Common myeloid progenitor, CD34-positive (primary cell): Measurements from ENCODE around the gene FGF12.

Experiments used
- CTCF ChIA-PET: fragments of 350-600 bp; sonication (Branson Sonifier 250); formaldehyde crosslinking; loops from one replicate; lab custom pipeline; 2021; ENCODE audit warnings: antibody characterized with exemption; lab: Charles Lee
- POLR2A ChIA-PET: fragments of 350-600 bp; sonication (Branson Sonifier 250); formaldehyde crosslinking; loops from one replicate; lab custom pipeline; 2021; ENCODE audit warnings: antibody characterized with exemption; lab: Charles Lee
- DNase-seq, 3 donors: peaks; one replicate each; pipeline versions ENCODE4 v3.0.0 to v3.0.0-alpha.2; 2013
- H3K27ac ChIP-seq, 2 experiments: 1 replicate in 1 of 2; 2 replicates in 1 of 2; pipeline ENCODE4 v1.7.0; 2013; ENCODE audit warnings: inconsistent platforms in 2 of 2, low read length in 2 of 2, mild to moderate bottlenecking in 2 of 2, low read depth in 1 of 2, moderate library complexity in 1 of 2; ENCODE audit not compliant: severe bottlenecking in 2 of 2, insufficient read depth in 1 of 2, poor library complexity in 1 of 2
- H3K27me3 ChIP-seq, 5 experiments: replicated peaks in 2 of 5; 1 replicate in 3 of 5; 2 replicates in 2 of 5; pipeline versions ENCODE4 v1.6.1 to v1.7.0; 2013; ENCODE audit warnings: low read length in 4 of 5, mild to moderate bottlenecking in 2 of 5, moderate library complexity in 2 of 5, inconsistent platforms in 1 of 5; ENCODE audit not compliant: insufficient read depth in 5 of 5, control insufficient read depth in 4 of 5
- H3K36me3 ChIP-seq, 4 experiments: 1 replicate in 2 of 4; 2 replicates in 2 of 4; pipeline versions ENCODE4 v1.6.1 to v1.7.0; 2013; ENCODE audit warnings: low read length in 3 of 4, control low read depth in 1 of 4, mild to moderate bottlenecking in 1 of 4; ENCODE audit not compliant: control insufficient read depth in 4 of 4, insufficient read depth in 4 of 4
- H3K4me1 ChIP-seq, 4 experiments: 1 replicate in 3 of 4; 2 replicates in 1 of 4; pipeline versions ENCODE4 v1.6.1 to v1.7.1; 2013; ENCODE audit warnings: low read length in 3 of 4, mild to moderate bottlenecking in 3 of 4, control low read depth in 1 of 4, inconsistent platforms in 1 of 4, moderate library complexity in 1 of 4; ENCODE audit not compliant: control insufficient read depth in 4 of 4, insufficient read depth in 4 of 4; ENCODE audit errors: control extremely low read depth in 1 of 4
- H3K4me3 ChIP-seq, 7 experiments: 1 replicate in 4 of 7; 2 replicates in 3 of 7; pipeline versions ENCODE4 v1.5.1 to v1.7.0; 2013; ENCODE audit warnings: mild to moderate bottlenecking in 7 of 7, low read length in 6 of 7, moderate library complexity in 6 of 7, inconsistent platforms in 2 of 7, low read depth in 2 of 7, control low read depth in 1 of 7; ENCODE audit not compliant: insufficient read depth in 4 of 7, control insufficient read depth in 1 of 7; ENCODE audit errors: extremely low read depth in 1 of 7
- H3K9me3 ChIP-seq, 5 experiments: 1 replicate in 4 of 5; 2 replicates in 1 of 5; pipeline versions ENCODE4 v1.6.1 to v1.7.1; 2013; ENCODE audit warnings: low read length in 4 of 5, mild to moderate bottlenecking in 2 of 5, inconsistent platforms in 1 of 5, low read depth in 1 of 5, moderate library complexity in 1 of 5; ENCODE audit not compliant: control insufficient read depth in 4 of 5, insufficient read depth in 2 of 5; ENCODE audit errors: control extremely low read depth in 1 of 5
- WGBS: methylation state at CpG from one replicate; pipeline ENCODE4 v1.1.5; 2013; ENCODE audit not compliant: insufficient coverage; 5-methylcytosine and 5-hydroxymethylcytosine counted together

FGF12 gene

GRCh38 chr3:192445770-192446644, 281.3 kb downstream of the FGF12 start:
- ChIA-PET POLR2A (no interaction called here), CTCF (interaction anchor here (1.4 to 4.6 kb wide), 5 partner anchors 12 to 316 kb away, joined by 3 to 37 read pairs (median 33); no protein-coding TSS in a partner anchor)
- DNase-seq = no peak
- H3K9me3 ChIP-seq = no peaks in the 10 kb centered on the region
- peaks cover 0 to 54% (median 23%) of the 10 kb centered on the region in 5 experiments for H3K27me3 ChIP-seq
- no peak overlapping the region for H3K4me3 ChIP-seq
- H3K4me1 ChIP-seq = no peaks in the 10 kb centered on the region
- WGBS = 71% methylated on average over 10 of the region's 10 CpGs
- no peaks in the 10 kb centered on the region for H3K36me3 ChIP-seq
- no peak overlapping the region for H3K27ac ChIP-seq

DNA sequence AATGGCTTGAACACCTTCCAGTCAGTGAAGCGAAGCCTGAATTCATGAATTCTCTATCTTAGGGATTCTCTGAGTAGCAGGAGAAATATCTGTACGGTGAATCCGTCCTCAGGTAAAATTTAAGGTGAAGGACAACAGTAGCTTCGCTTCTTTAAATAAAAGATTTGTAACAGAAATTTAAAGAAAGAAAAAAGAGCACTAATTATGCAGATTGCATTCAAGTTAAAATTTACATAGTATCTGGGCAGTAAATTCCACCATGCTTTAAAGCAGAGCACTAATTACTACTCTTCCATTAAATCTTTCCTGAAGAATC, 282.6 kb downstream of the FGF12 start:
- H3K36me3 ChIP-seq = no peaks in the 10 kb centered on the region
- no peak for DNase-seq
- no peaks in the 10 kb centered on the region for H3K4me1 ChIP-seq
- WGBS = 0% methylated on average over 1 of the region's 4 CpGs
- CTCF ChIA-PET = interaction anchor here (0.7 to 4.6 kb wide), 20 partner anchors 10 to 320 kb away, joined by 3 to 37 read pairs (median 5); no protein-coding TSS in a partner anchor
- POLR2A ChIA-PET = no interaction called here
- H3K9me3 ChIP-seq = no peaks in the 10 kb centered on the region
- no peak overlapping the region for H3K27ac ChIP-seq
- no peak overlapping the region for H3K4me3 ChIP-seq
- peaks cover 0 to 53% (median 23%) of the 10 kb centered on the region in 5 experiments for H3K27me3 ChIP-seq

GRCh38 chr3:192444096-192444790, 283.1 kb downstream of the FGF12 start:
- 27% methylated on average over 8 of the region's 12 CpGs for WGBS
- Histone ChIP-seq H3K27me3 (peaks cover 0 to 50% (median 23%) of the 10 kb centered on the region in 5 experiments), H3K4me1 (no peaks in the 10 kb centered on the region), H3K4me3 (no peak overlapping the region), H3K27ac (no peak overlapping the region), H3K36me3 (no peaks in the 10 kb centered on the region), H3K9me3 (no peaks in the 10 kb centered on the region)
- CTCF ChIA-PET = interaction anchor here (0.7 to 4.6 kb wide), 24 partner anchors 10 to 1221 kb away, joined by 3 to 37 read pairs (median 4); no protein-coding TSS in a partner anchor
- POLR2A ChIA-PET = no interaction called here
- DNase-seq = peak; percentile 47 to 77 (median 69)

GRCh38 chr3:192435241-192435640, 292.1 kb downstream of the FGF12 start:
- Histone ChIP-seq H3K9me3 (no peaks in the 10 kb centered on the region), H3K4me3 (no peak overlapping the region), H3K27me3 (peaks cover 0 to 15% (median 3%) of the 10 kb centered on the region in 5 experiments), H3K4me1 (no peaks in the 10 kb centered on the region), H3K36me3 (no peaks in the 10 kb centered on the region), H3K27ac (no peak overlapping the region)
- DNase-seq = no peak
- POLR2A ChIA-PET = no interaction called here
- CTCF ChIA-PET = interaction anchor here (6.1 kb wide), 1 partner anchor 9 kb away, joined by 33 read pairs; no protein-coding TSS in a partner anchor
- WGBS = 67% methylated on average over 3 of the region's 3 CpGs

GRCh38 chr3:192434186-192434585, 293.2 kb downstream of the FGF12 start:
- Histone ChIP-seq H3K27ac (no peak overlapping the region), H3K9me3 (no peaks in the 10 kb centered on the region), H3K4me3 (no peak overlapping the region), H3K27me3 (peaks cover 0 to 11% (median 2%) of the 10 kb centered on the region in 5 experiments), H3K36me3 (no peaks in the 10 kb centered on the region), H3K4me1 (no peaks in the 10 kb centered on the region)
- no peak for DNase-seq
- ChIA-PET POLR2A (no interaction called here), CTCF (interaction anchor here (2.3 to 6.1 kb wide), 2 partner anchors 10 to 11 kb away, joined by 7 to 33 read pairs; no protein-coding TSS in a partner anchor)
- WGBS = 86% methylated on average over 2 of the region's 2 CpGs

GRCh38 chr3:192433704-192434103, 293.6 kb downstream of the FGF12 start:
- Histone ChIP-seq H3K9me3 (no peaks in the 10 kb centered on the region), H3K4me3 (no peak overlapping the region)
- CTCF ChIA-PET = interaction anchor here (0.6 to 6.1 kb wide), 4 partner anchors 10 to 258 kb away, joined by 3 to 33 read pairs (median 5); no protein-coding TSS in a partner anchor

More at GRCh38 chr3:192433704-192434103, 293.6 kb downstream of the FGF12 start:
- H3K36me3 ChIP-seq = no peaks in the 10 kb centered on the region
- 96% methylated on average over 3 of the region's 5 CpGs for WGBS
- no peaks in the 10 kb centered on the region for H3K4me1 ChIP-seq
- peaks cover 0 to 10% (median 2%) of the 10 kb centered on the region in 5 experiments for H3K27me3 ChIP-seq
- POLR2A ChIA-PET = no interaction called here
- no peak for DNase-seq
- no peak overlapping the region for H3K27ac ChIP-seq
